Lung microvascular endothelial cell (primary cell): Measurements from ENCODE around the gene WDR33. TPM values are rescaled to one million over a fixed set of nuclear protein-coding genes. Genes with fewer than 3 reads are reported as not detected.
"Not testable (repeated sequence)": the region's sequence is repeated elsewhere in the genome, so short reads cannot be mapped to it uniquely, and the experiment has no call there.

Source experiments
- DNase-seq, 2 donors: peaks; one replicate each; pipeline versions ENCODE4 v3.0.0 to v3.0.0-alpha.2; 2010; ENCODE audit warnings: low read depth in 2 of 2
- total RNA-seq: library from RNA; depleted of rRNA; stranded (reverse); fragments of >200 nt; gene quantifications from 2 replicates; pipeline ENCODE4 v1.2.1, GENCODE V29; 2014

WDR33 gene
- total RNA-seq = 16.1 and 20.8 TPM in 2 replicates

- DNase-seq = peak; percentile 90 to 94
Observed at GRCh38 chr2:127810619-127811396, at the start of gene WDR33. TSS of gene WDR33 (minus strand) at chr2:127811171. CDS start at chr2:127770981, 40,190 bp downstream.

GRCh38 chr2:127860130-127860529 is 49.2 kb upstream of the WDR33 start:
- DNase-seq = no peak

GRCh38 chr2:127859712-127860085 is 48.7 kb upstream of the WDR33 start:
- no peak for DNase-seq

- peak; percentile 11 to 23 for DNase-seq
Observed at GRCh38 chr2:127857265-127857808, 46.4 kb upstream of the WDR33 start.

- DNase-seq = no peak
Observed at GRCh38 chr2:127853671-127854070, 42.7 kb upstream of the WDR33 start.

GRCh38 chr2:127852388-127852787 is 41.4 kb upstream of the WDR33 start:
- no peak for DNase-seq

GRCh38 chr2:127847931-127848330 is 37.0 kb upstream of the WDR33 start:
- no peak for DNase-seq

- DNase-seq = no peak
Observed at GRCh38 chr2:127844973-127845372, 34.0 kb upstream of the WDR33 start.

- no peak for DNase-seq
Observed at GRCh38 chr2:127843677-127844076, 32.7 kb upstream of the WDR33 start.

- no peak for DNase-seq
Observed at GRCh38 chr2:127841466-127842178, 30.7 kb upstream of the WDR33 start.

- no peak for DNase-seq
Observed at GRCh38 chr2:127840893-127841292, 29.9 kb upstream of the WDR33 start.

- DNase-seq = no peak
Observed at GRCh38 chr2:127834951-127835350, 24.0 kb upstream of the WDR33 start.

- peak in 1 of 2 donors; percentile 13 for DNase-seq
Observed at GRCh38 chr2:127829845-127830246, 18.9 kb upstream of the WDR33 start.

- not testable (repeated sequence) for DNase-seq
Observed at GRCh38 chr2:127826708-127827107, 15.7 kb upstream of the WDR33 start.

GRCh38 chr2:127826047-127826446 is 15.1 kb upstream of the WDR33 start:
- DNase-seq = no peak

GRCh38 chr2:127820080-127820668 is 9.2 kb upstream of the WDR33 start:
- peak; percentile 31 to 38 for DNase-seq

GRCh38 chr2:127818794-127819425 is 7.9 kb upstream of the WDR33 start:
- DNase-seq = no peak

- no peak for DNase-seq
Observed at GRCh38 chr2:127818241-127818640, 7.3 kb upstream of the WDR33 start.

GRCh38 chr2:127814677-127815076 is 3.7 kb upstream of the WDR33 start:
- DNase-seq = no peak

- not testable (repeated sequence) for DNase-seq
Observed at GRCh38 chr2:127812441-127812840, 1.5 kb upstream of the WDR33 start.

GRCh38 chr2:127811397-127812321 is 688 bp upstream of the WDR33 start:
- no peak for DNase-seq
